Measurements from ENCODE around the gene UBXN7.

DNA sequence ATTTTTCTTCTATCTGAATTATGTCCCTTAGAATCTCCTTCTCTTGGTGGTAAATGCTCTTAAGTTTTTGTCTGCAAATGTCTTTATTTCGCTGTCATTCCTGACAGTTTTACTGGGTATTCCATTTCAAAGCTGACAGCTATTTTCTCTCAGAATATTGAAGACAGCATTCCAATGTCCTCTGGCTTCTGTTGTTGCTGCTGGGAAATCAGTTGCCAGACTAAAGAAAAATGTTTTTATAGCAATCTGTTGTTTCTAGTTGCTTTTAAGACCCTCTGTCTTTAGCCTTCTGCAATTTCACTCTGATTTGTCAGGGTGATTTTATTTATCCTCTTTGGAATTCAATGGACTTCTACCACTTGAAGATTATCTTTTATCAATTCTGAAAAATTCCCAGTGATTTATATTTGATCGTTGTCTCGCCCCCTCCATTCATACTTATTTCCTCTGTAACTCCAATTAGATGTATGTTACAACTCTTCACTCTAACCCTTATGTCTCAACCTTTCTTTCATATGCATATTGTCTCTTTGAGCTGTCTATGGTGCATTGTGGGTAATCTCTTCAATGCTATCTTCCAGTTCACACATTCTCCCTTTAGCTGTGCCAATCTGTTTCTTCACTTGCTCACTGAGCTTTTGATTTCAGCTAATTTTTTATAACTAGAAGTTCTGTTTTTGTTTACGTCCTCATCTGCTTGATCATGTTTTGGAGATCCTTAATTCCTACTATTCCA, 23.5 kb downstream of the UBXN7 start:
- TF ChIP-seq POLR2AphosphoS5 (IDR thresholded peaks at IDR 0.05; ENCODE audit: low read depth, low read length) (no peak), EZH2 (IDR thresholded peaks at IDR 0.05) (no peak), POLR2A (IDR thresholded peaks at IDR 0.05; ENCODE audit: borderline replicate concordance, extremely low read depth, insufficient read depth, insufficient read length) (no peak), CEBPB (IDR thresholded peaks at IDR 0.05; ENCODE audit: low read depth) (no peak), SRF (IDR thresholded peaks at IDR 0.05; ENCODE audit: low read depth) (no peak)
- TF ChIP-seq, protein P1, sequence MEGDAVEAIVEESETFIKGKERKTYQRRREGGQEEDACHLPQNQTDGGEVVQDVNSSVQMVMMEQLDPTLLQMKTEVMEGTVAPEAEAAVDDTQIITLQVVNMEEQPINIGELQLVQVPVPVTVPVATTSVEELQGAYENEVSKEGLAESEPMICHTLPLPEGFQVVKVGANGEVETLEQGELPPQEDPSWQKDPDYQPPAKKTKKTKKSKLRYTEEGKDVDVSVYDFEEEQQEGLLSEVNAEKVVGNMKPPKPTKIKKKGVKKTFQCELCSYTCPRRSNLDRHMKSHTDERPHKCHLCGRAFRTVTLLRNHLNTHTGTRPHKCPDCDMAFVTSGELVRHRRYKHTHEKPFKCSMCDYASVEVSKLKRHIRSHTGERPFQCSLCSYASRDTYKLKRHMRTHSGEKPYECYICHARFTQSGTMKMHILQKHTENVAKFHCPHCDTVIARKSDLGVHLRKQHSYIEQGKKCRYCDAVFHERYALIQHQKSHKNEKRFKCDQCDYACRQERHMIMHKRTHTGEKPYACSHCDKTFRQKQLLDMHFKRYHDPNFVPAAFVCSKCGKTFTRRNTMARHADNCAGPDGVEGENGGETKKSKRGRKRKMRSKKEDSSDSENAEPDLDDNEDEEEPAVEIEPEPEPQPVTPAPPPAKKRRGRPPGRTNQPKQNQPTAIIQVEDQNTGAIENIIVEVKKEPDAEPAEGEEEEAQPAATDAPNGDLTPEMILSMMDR (IDR thresholded peaks at IDR 0.05 in 2 of 3, conservative IDR thresholded peaks at IDR 0.05 in 1 of 3; ENCODE audit: borderline replicate concordance in 1 of 3, insufficient read depth in 1 of 3, low read depth in 2 of 3, low read length in 2 of 3), result no peak
- TF ChIP-seq, protein P2, sequence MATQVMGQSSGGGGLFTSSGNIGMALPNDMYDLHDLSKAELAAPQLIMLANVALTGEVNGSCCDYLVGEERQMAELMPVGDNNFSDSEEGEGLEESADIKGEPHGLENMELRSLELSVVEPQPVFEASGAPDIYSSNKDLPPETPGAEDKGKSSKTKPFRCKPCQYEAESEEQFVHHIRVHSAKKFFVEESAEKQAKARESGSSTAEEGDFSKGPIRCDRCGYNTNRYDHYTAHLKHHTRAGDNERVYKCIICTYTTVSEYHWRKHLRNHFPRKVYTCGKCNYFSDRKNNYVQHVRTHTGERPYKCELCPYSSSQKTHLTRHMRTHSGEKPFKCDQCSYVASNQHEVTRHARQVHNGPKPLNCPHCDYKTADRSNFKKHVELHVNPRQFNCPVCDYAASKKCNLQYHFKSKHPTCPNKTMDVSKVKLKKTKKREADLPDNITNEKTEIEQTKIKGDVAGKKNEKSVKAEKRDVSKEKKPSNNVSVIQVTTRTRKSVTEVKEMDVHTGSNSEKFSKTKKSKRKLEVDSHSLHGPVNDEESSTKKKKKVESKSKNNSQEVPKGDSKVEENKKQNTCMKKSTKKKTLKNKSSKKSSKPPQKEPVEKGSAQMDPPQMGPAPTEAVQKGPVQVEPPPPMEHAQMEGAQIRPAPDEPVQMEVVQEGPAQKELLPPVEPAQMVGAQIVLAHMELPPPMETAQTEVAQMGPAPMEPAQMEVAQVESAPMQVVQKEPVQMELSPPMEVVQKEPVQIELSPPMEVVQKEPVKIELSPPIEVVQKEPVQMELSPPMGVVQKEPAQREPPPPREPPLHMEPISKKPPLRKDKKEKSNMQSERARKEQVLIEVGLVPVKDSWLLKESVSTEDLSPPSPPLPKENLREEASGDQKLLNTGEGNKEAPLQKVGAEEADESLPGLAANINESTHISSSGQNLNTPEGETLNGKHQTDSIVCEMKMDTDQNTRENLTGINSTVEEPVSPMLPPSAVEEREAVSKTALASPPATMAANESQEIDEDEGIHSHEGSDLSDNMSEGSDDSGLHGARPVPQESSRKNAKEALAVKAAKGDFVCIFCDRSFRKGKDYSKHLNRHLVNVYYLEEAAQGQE (IDR thresholded peaks at IDR 0.05; ENCODE audit: low read depth), result no peak
